GM12875 (cell line): ENCODE measurements around the gene DUOX1.
"Not testable (repeated sequence)": the region's sequence is repeated elsewhere in the genome, so short reads cannot be mapped to it uniquely, and the experiment has no call there.

Source experiments
- H3K4me3 ChIP-seq: one replicate; pipeline ENCODE4 v1.5.1; 2011; ENCODE audit warnings: low read depth, low read length, control low read depth
- CTCF ChIP-seq: IDR thresholded peaks from 2 replicates; pipeline ENCODE4 v1.5.1; 2011; ENCODE audit warnings: low read depth, mild to moderate bottlenecking, control low read depth, inconsistent platforms, low read length, moderate library complexity, borderline replicate concordance; ENCODE audit not compliant: insufficient read depth

The DUOX1 gene

GRCh38 chr15:45129651-45130129 lies at the start of gene DUOX1, which contains the start of gene DUOXA1:
TSS of gene DUOX1 (plus strand) at chr15:45129994. CDS start at chr15:45131967, 1,973 bp downstream.
TSS of gene DUOXA1 (minus strand) at chr15:45129879. CDS start at chr15:45123014, 6,865 bp downstream.
- TF ChIP-seq CTCF, result no peak
- H3K4me3 ChIP-seq, result no peak within 1 kb of the TSS

DNA sequence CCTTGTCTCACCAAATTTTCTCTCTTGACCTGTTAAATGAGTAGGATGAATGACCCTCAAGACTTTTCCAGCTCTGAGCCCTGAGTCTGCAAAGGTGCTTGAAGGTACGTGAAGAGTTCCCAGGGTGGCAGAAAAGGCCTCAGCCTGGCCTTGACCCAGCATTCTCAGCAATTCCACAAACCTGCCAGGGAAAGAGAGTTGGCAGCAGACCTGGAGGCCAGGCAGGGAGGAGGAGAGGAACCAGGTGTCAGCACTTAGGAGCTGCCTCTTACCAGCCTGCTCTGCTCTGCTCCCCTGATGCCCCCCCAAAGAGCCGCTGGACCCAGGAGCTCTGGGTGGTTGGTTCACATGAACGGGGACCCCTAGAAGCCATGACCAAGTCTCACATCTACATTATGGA lies 49.2 kb upstream of the DUOX1 start:
- not testable (repeated sequence) for H3K4me3 ChIP-seq

GRCh38 chr15:45082412-45082811 lies 47.4 kb upstream of the DUOX1 start:
- H3K4me3 ChIP-seq, result not testable (repeated sequence)

DNA sequence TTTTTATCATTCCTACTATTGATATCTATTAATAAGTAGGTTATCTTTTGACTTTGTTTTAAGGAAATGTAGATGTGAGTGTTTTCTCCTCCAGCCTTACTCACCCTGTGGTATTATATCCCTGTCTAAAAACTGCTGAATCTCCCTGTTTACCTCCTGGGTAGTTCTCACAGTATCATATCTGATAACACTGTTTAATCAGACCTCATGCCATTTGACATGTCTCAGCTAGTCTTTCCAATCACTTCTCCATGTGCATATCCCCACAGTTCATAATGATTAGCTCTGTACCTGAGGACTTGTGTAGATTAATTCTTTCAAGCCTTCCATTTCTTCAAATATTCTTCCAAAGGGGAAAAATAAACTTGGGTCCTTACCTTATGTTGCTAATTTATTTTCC lies 46.6 kb upstream of the DUOX1 start:
- TF ChIP-seq CTCF, result no peak
- H3K4me3 ChIP-seq, result no peak overlapping the region

- H3K4me3 ChIP-seq, result no peak overlapping the region
Observed at GRCh38 chr15:45084163-45084562, 45.6 kb upstream of the DUOX1 start.

DNA sequence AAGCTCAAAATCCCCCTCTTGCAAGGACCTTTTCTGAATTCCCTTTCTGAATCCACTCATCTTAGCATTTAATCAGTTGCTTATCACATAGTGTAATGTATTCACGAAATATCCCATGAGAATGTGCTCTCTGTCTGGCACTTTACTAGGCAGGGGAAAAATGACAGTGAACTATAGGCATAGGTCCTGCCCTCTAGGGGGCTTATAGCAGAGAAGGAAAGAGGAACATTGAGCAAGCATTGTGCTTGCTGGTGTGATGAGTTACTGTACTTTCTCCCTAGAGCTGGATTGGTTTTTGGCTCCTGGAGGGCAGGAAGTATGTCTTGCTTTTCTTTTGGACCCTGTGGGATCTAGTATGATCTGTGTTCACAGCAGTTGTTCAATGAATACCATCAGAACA lies 42.3 kb upstream of the DUOX1 start:
- TF ChIP-seq CTCF, result no peak
- no peak overlapping the region for H3K4me3 ChIP-seq

More at GRCh38 chr15:45084163-45084562, 45.6 kb upstream of the DUOX1 start:
- TF ChIP-seq CTCF, result no peak

- TF ChIP-seq CTCF, result no peak
- H3K4me3 ChIP-seq, result no peak overlapping the region
Observed at GRCh38 chr15:45088801-45089711, 40.7 kb upstream of the DUOX1 start.

GRCh38 chr15:45089712-45090373 lies 40.0 kb upstream of the DUOX1 start:
- TF ChIP-seq CTCF, result no peak
- no peak overlapping the region for H3K4me3 ChIP-seq
